NCI-H2227 (cell line): ENCODE data around the gene POU4F3.
"Not testable (repeated sequence)": the region's sequence is repeated elsewhere in the genome, so short reads cannot be mapped to it uniquely, and the experiment has no call there.

Experiments
- DNase-seq: peaks from one replicate; lab custom pipeline; 2025; ENCODE audit not compliant: unreplicated experiment; lab: John Stamatoyannopoulos, UW

POU4F3 gene, protein sequence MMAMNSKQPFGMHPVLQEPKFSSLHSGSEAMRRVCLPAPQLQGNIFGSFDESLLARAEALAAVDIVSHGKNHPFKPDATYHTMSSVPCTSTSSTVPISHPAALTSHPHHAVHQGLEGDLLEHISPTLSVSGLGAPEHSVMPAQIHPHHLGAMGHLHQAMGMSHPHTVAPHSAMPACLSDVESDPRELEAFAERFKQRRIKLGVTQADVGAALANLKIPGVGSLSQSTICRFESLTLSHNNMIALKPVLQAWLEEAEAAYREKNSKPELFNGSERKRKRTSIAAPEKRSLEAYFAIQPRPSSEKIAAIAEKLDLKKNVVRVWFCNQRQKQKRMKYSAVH

GRCh38 chr5:146338774-146339714, at the start of gene POU4F3:
Gene POU4F3 (plus strand): TSS chr5:146338839. CDS start chr5:146339113, 274 bp downstream.
- peak; percentile 17 for DNase-seq

GRCh38 chr5:146290318-146290717, 48.3 kb upstream of the POU4F3 start:
- DNase-seq = no peak

DNA sequence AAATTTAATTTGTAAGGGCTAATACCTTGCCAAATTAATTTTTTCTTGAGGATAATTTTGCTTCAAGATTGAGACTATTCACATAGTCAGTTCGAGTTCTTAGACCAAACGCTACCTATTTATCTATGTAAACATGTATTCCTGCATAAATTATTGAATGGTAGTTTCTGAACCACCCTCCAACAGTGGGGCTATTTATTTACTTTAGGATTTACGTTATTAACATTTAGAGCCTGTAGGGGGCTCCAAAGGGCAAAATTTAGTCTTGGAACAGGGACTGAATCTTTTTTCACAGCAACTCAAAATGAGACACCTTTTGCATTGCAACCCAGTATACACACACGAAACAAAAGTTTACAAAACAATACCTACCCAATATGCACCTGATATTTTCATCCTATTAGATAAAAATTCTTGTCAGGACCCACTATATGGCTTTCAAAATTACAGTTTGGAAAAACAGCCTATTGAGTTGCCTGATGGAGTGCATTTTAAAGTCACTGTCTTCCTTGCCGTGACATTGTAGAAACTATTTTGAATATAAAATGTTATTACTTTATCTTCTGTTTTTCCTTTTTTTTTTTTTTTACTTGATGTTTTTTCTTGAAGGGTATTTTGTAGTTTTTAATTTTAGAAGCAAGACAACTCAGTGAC, 47.1 kb upstream of the POU4F3 start:
- peak; percentile 51 for DNase-seq

DNA sequence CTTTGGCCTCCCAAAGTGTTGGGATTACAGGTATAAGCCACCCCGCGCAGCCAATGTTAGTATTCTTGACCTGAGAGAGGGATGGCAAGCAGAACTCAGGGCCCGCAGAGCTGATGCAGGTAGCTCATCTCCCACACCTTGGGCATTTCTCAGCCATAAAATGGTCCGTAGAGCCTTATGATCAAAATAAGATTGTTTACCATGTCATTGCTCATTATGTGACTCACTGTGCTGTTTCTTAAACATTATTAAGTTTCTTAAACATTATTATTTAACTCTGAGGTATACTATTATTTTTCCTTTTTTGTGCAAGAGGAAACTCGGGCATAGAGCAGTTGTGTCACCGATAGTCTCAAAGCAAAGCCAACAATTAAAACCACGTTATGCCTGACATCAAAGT, 42.4 kb upstream of the POU4F3 start:
- DNase-seq = no peak

- DNase-seq = not testable (repeated sequence)
These were observed 39.7 kb upstream of the POU4F3 start for GRCh38 chr5:146298920-146299319.

DNA sequence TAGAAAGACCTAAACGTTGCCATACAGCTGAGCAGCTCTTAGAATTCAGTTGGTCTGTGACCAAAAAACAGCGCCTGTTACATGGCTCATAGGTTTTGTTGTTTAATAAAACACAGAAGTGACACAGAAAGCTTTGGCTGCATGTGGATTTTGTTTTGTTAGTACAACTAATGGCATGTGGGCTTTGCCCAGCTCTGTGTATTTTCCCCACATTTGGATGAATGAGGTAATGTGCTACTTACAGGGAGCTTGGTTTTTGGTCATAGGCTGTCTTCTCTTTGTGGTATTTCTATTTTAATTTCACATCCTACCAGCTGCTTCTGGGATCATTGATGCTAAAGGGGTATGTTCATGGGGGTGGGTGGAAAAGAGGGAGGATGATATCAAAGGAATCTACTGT, 37.0 kb upstream of the POU4F3 start:
- no peak for DNase-seq

- no peak for DNase-seq
These were observed 36.2 kb upstream of the POU4F3 start for GRCh38 chr5:146302406-146302805.

- DNase-seq = no peak
These were observed 31.8 kb upstream of the POU4F3 start for GRCh38 chr5:146306838-146307237.

GRCh38 chr5:146307796-146308195, 30.8 kb upstream of the POU4F3 start:
- DNase-seq = no peak

DNA sequence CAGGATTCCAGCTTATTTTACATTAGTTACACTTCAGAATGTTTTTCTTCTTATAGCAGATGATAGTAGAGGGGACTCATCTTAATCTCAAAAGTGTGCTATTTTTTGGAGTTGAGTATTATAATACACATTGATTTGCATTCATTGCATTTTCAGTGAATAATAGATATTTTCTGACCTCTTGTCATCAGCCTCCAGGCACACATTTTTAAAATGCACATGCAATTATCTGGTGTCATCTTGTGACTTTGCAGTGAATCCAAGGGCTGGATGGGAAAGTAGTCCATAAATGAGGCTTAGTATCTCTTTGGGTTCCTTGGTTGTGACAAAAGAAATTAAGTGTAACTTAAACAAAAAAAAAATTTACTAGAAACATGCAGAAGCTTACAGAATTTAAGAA, 28.1 kb upstream of the POU4F3 start:
- DNase-seq = no peak

GRCh38 chr5:146311278-146311677, 27.4 kb upstream of the POU4F3 start:
- no peak for DNase-seq

DNA sequence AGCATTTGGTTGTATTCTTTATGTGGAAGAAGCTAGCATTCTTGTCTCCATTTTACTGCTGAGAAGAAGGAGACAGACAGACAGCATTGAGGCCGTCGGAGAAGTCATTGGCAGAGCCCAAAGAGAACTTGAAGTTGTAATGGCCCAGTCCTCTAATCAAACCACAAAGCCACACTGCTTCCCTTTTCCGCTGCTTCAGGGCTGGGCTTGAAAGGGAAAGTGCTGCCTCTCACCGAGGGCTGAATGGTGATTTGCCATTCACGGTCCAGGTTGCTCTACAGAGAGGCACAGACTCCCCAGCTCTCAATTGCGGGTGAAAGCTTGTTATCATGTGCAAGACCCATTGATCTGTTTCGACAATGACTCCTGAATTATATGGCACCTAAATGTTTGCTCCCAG, 25.6 kb upstream of the POU4F3 start:
- no peak for DNase-seq

DNA sequence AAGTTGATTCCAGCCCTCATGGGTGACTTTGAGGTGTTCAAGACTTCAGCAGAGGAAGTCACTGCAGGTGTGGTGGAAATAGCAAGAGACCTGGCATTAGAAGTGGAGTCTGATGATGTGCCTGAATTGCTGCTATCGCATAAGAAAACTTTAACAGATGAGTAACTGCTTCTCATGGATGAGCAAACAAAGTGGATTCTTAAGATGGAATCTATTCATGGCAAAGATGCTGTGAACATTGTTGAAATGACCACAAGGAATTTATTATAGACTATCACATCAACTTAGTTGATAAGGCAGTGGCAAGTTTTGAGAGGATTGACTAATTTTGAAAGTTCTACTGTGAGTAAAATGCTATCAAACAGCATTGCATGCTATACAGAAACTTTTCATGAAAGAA, 17.1 kb upstream of the POU4F3 start:
- no peak for DNase-seq

DNA sequence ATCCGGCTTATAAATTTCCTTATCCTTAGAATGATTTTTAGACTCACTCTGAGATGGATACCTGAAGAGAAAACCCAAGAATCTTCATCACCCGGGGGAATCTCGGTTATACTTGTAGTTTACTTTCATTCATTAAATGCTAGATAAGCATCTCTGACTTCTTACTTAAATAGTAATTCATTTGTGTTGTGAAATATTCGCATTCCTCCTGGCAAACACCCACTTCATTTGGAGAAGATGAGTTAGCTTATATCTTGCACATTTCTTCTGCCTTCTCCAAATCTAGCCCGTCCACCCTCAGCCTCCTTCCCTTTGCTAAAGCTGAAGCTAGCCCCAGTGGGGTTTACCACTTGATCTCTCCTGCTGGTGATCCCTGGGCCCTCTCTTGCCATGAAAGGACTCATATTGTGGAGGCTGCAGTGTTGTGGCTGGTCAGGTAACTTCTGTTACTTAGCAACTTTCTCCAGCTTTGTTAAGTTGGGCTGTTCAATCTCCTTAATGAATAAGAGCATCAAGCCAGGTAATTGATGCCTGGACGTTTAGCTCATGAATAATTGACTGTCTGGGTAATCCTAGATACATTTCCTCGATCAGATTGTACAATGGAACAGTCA, 11.3 kb upstream of the POU4F3 start:
- no peak for DNase-seq

DNA sequence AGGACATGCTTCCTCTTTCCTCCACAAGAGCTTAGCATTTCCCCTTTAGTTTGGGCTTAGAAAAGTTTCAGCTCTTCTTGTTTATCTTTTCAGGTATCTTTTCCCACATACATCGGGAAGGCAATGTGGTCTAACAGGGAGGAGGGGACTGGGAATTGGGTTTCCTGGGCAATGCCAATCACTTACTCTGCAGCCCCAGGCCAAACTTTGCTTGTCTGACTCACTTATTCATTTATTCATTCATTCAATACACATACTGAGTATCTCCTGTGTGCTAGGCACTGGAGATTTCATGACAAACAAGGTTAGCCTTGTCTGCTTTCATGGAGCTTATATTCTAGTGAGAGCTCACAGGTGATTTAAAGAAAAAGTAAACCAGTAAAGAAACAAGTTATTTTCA, 10.7 kb upstream of the POU4F3 start:
- no peak for DNase-seq

DNA sequence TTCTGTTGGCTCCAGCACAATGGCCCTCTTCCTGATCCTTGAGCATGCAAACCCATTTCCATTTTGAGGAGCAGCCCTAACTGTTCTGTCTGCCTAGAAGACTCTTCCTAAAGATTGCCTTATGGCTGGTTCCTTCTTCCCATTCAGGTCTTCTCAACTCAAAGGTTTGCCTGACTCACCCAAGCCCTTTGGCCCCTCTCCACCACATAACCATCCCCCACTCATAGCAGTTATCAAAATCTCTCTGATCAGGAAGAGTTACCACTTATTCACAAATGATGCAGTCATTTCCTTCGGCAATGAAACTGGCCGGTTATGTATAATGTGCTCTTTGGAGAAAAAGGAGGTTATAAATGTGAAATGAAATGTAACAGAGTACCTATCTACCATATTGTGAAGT, 8.9 kb upstream of the POU4F3 start:
- no peak for DNase-seq

GRCh38 chr5:146331423-146331822, 7.2 kb upstream of the POU4F3 start:
- DNase-seq = no peak

- no peak for DNase-seq
These were observed 4.5 kb upstream of the POU4F3 start for GRCh38 chr5:146334074-146334533.

- no peak for DNase-seq
These were observed 2.4 kb upstream of the POU4F3 start for GRCh38 chr5:146336197-146336596.

- DNase-seq = no peak
These were observed 1.3 kb upstream of the POU4F3 start for GRCh38 chr5:146337264-146337904.

GRCh38 chr5:146337928-146338327, 711 bp upstream of the POU4F3 start:
- DNase-seq = no peak
